ENCODE results near the gene MS4A18. TPM values are rescaled to one million over a fixed set of nuclear protein-coding genes. Genes with fewer than 3 reads are reported as not detected.

The MS4A18 gene
- polyA plus RNA-seq, 4 donors: 0.77 to 1.1 (median 0.97) TPM; not detected in 1

DNA sequence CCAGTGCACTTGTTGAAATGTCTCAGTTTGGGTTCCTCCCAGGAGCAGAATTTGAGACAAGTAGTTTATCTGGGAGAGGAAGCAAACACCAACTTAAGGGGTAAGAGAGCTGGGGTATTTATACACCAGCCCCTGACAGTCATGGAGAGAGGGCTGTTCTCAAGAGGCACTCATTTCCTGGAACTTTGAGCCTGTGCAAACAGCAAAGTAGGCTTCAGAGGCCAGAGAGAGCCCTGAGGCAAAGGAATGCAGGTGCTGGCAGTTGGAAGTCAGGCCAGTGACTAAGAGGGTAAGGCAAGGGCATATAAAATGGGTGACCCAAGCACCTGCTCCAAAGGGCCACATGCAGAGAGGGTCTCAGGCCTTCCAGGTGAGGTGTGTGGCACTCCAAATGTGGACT, 16.1 kb downstream of the MS4A18 start:
- H3K36me3 ChIP-seq (ENCODE audit: control insufficient read depth in 3 of 3, insufficient read depth in 2 of 3, low read depth in 1 of 3, low read length in 3 of 3): no peaks in the 10 kb centered on the region
- H3K4me1 ChIP-seq (ENCODE audit: control insufficient read depth in 3 of 3, insufficient read depth in 2 of 3, low read depth in 1 of 3, low read length in 2 of 3): peaks cover 0 to 14% (median 0%) of the 10 kb centered on the region in 3 donors
- no peak overlapping the region for H3K4me3 ChIP-seq (ENCODE audit: low read depth in 1 of 3, low read length in 3 of 3)
- DNase-seq (peak in 1 of 2 donors; percentile 33), FAIRE-seq (no peak)
- peak overlapping the region in 1 of 3 donors; percentile 52 for H3K27ac ChIP-seq (ENCODE audit: low read depth in 1 of 3, low read length in 2 of 3)
- H3K9me3 ChIP-seq (ENCODE audit: control insufficient read depth in 2 of 2, insufficient read depth in 1 of 2, low read depth in 1 of 2, low read length in 1 of 2): peaks cover 0 to 5% of the 10 kb centered on the region in 2 donors
- no peaks in the 10 kb centered on the region for H3K27me3 ChIP-seq (ENCODE audit: control insufficient read depth in 3 of 3, insufficient read depth in 3 of 3, low read length in 3 of 3)

DNA sequence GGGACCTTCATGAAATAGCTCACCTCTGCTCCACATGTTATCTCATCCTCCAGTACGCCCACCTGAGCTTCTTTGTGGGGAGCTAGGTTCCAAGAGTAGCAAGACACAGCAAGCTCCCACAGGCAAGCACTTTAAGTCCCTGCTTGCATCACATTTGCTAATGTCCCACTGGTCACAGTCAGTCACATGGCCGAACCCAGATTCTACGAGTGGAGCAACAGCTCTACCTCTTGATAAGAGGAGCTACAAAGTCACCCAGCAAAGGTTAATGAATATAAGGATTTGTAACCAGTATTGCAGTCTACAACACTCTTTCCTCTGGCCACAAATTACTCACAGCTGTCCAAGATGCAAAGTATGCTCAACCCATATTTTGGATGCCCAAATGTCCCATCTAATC, 16.9 kb downstream of the MS4A18 start:
- Histone ChIP-seq H3K36me3 (ENCODE audit: control insufficient read depth in 3 of 3, insufficient read depth in 2 of 3, low read depth in 1 of 3, low read length in 3 of 3) (no peaks in the 10 kb centered on the region), H3K27ac (ENCODE audit: low read depth in 1 of 3, low read length in 2 of 3) (peak overlapping the region in 1 of 3 donors; percentile 52), H3K27me3 (ENCODE audit: control insufficient read depth in 3 of 3, insufficient read depth in 3 of 3, low read length in 3 of 3) (no peaks in the 10 kb centered on the region), H3K4me1 (ENCODE audit: control insufficient read depth in 3 of 3, insufficient read depth in 2 of 3, low read depth in 1 of 3, low read length in 2 of 3) (peaks cover 0 to 14% (median 0%) of the 10 kb centered on the region in 3 donors), H3K4me3 (ENCODE audit: low read depth in 1 of 3, low read length in 3 of 3) (no peak overlapping the region), H3K9me3 (ENCODE audit: control insufficient read depth in 2 of 2, insufficient read depth in 1 of 2, low read depth in 1 of 2, low read length in 1 of 2) (peaks cover 0 to 5% of the 10 kb centered on the region in 2 donors)
- WGBS, 3 donors: 81 to 89% (median 86%) methylated on average over 3 of the region's 3 CpGs
- DNase-seq: peak in 1 of 2 donors; percentile 63
- no peak for FAIRE-seq

DNA sequence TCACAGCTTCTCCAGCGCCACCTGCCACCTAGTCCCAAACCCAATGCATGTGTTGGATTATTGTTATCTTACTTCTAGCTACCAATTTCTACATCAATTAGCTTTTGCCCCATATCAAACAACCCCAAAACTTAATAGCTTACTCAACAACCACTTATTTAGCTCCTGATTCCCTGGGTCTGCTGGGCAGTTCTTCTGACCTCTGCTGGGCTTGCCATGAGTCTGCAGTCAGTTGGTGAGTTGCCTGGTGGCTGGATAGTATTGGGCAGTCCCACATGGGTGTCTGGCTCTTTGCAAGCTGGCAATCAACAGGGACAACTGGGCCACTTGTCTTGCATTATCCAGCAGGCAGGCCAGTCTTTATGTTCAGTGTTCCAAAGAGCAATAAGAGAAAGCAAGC, 18.5 kb downstream of the MS4A18 start:
- H3K36me3 ChIP-seq (ENCODE audit: control insufficient read depth in 3 of 3, insufficient read depth in 2 of 3, low read depth in 1 of 3, low read length in 3 of 3): no peaks in the 10 kb centered on the region
- DNase-seq (peak; percentile 25 to 59), FAIRE-seq (no peak)
- WGBS, 3 donors: 21 to 80% (median 57%) methylated on average over 1 of the region's 1 CpG
- peaks cover 0 to 5% of the 10 kb centered on the region in 2 donors for H3K9me3 ChIP-seq (ENCODE audit: control insufficient read depth in 2 of 2, insufficient read depth in 1 of 2, low read depth in 1 of 2, low read length in 1 of 2)
- peaks cover 0 to 14% (median 0%) of the 10 kb centered on the region in 3 donors for H3K4me1 ChIP-seq (ENCODE audit: control insufficient read depth in 3 of 3, insufficient read depth in 2 of 3, low read depth in 1 of 3, low read length in 2 of 3)
- H3K4me3 ChIP-seq (ENCODE audit: low read depth in 1 of 3, low read length in 3 of 3): no peak overlapping the region
- H3K27ac ChIP-seq (ENCODE audit: low read depth in 1 of 3, low read length in 2 of 3): peak overlapping the region in 1 of 3 donors; percentile 52
- no peaks in the 10 kb centered on the region for H3K27me3 ChIP-seq (ENCODE audit: control insufficient read depth in 3 of 3, insufficient read depth in 3 of 3, low read length in 3 of 3)

DNA sequence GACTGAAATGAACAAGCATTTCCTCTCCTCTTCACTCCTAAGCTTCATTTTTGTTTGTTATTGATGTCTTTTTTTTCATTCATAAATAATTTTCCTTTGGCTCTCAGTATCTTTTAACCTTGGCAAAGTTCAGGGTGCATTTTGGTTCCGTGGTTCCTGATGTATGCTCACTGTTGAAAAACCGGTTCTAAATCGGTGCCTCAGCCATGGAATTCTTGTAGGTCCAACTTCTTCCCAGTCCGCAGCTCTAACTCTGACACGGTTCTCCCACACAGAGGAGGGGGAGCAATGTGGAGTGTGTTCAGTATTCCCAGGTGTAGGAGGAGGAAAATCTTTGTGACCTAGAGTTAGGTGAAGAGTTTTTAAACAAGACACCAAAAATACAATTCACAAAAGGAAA, 19.6 kb downstream of the MS4A18 start:
- DNase-seq (no peak), FAIRE-seq (no peak)
- H3K4me1 ChIP-seq (ENCODE audit: control insufficient read depth in 3 of 3, insufficient read depth in 2 of 3, low read depth in 1 of 3, low read length in 2 of 3): peaks cover 0 to 14% (median 0%) of the 10 kb centered on the region in 3 donors
- WGBS, 3 donors: 53 to 85% (median 68%) methylated on average over 5 of the region's 5 CpGs
- no peak overlapping the region for H3K27ac ChIP-seq (ENCODE audit: low read depth in 1 of 3, low read length in 2 of 3)
- H3K4me3 ChIP-seq (ENCODE audit: low read depth in 1 of 3, low read length in 3 of 3): no peak overlapping the region
- no peaks in the 10 kb centered on the region for H3K27me3 ChIP-seq (ENCODE audit: control insufficient read depth in 3 of 3, insufficient read depth in 3 of 3, low read length in 3 of 3)
- H3K36me3 ChIP-seq (ENCODE audit: control insufficient read depth in 3 of 3, insufficient read depth in 2 of 3, low read depth in 1 of 3, low read length in 3 of 3): no peaks in the 10 kb centered on the region
- H3K9me3 ChIP-seq (ENCODE audit: control insufficient read depth in 2 of 2, insufficient read depth in 1 of 2, low read depth in 1 of 2, low read length in 1 of 2): peaks cover 0 to 5% of the 10 kb centered on the region in 2 donors

DNA sequence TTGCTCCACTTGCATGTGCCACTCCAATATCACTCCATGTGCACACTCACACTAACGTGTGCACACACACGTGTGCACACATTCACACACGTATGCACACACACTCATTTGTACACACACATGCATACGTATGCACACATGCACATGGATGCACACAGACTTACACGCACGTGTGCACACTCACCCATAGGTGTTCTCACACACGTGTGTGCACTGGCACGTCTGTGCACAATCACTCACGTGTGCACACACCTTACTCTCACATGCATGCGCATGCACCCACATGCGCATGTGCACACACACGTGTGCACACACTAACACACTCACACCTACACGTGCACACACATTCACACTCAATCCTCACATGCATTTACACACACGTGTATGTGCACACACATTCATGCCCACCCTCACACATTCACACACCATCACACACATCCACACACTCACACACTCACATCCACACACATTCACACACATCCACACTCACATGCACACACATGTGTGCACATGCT, 22.9 kb downstream of the MS4A18 start:
- no peak for DNase-seq
- WGBS, 3 donors: 94 to 95% (median 95%) methylated on average over 14 of the region's 14 CpGs
- Histone ChIP-seq H3K4me1 (ENCODE audit: control insufficient read depth in 3 of 3, insufficient read depth in 2 of 3, low read depth in 1 of 3, low read length in 2 of 3) (no peaks in the 10 kb centered on the region), H3K4me3 (ENCODE audit: low read depth in 1 of 3, low read length in 3 of 3) (no peak overlapping the region), H3K36me3 (ENCODE audit: control insufficient read depth in 3 of 3, insufficient read depth in 2 of 3, low read depth in 1 of 3, low read length in 3 of 3) (no peaks in the 10 kb centered on the region), H3K27me3 (ENCODE audit: control insufficient read depth in 3 of 3, insufficient read depth in 3 of 3, low read length in 3 of 3) (peaks cover 0 to 3% (median 0%) of the 10 kb centered on the region in 3 donors), H3K9me3 (ENCODE audit: control insufficient read depth in 2 of 2, insufficient read depth in 1 of 2, low read depth in 1 of 2, low read length in 1 of 2) (no peaks in the 10 kb centered on the region), H3K27ac (ENCODE audit: low read depth in 1 of 3, low read length in 2 of 3) (no peak overlapping the region)
- no peak for FAIRE-seq

DNA sequence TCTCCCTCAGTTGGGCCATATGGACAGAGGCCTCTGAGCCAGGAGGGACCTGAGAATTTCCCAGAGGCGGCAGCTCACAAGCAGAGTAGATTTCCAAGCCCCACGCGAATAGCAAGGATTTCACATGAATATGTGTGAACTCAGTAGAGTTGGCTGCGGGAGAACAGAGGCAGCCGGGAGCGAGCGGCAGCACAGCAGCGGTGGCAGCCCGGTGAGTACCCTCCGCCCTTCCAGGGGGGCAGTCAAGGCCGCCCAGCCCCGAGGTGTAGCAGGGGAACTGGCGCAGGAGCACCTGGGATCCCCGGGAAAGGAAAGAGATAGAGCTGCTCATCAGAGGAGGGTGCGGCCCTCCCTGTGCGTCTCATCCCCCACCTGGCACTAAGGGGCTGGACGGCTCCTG, 23.7 kb downstream of the MS4A18 start:
- DNase-seq: no peak
- H3K27ac ChIP-seq (ENCODE audit: low read depth in 1 of 3, low read length in 2 of 3): no peak overlapping the region
- no peak overlapping the region for H3K4me3 ChIP-seq (ENCODE audit: low read depth in 1 of 3, low read length in 3 of 3)
- no peaks in the 10 kb centered on the region for H3K36me3 ChIP-seq (ENCODE audit: control insufficient read depth in 3 of 3, insufficient read depth in 2 of 3, low read depth in 1 of 3, low read length in 3 of 3)
- 88 to 89% (median 89%) methylated on average over 16 to 17 of the region's 17 CpGs for WGBS, 3 donors
- no peaks in the 10 kb centered on the region for H3K9me3 ChIP-seq (ENCODE audit: control insufficient read depth in 2 of 2, insufficient read depth in 1 of 2, low read depth in 1 of 2, low read length in 1 of 2)
- H3K4me1 ChIP-seq (ENCODE audit: control insufficient read depth in 3 of 3, insufficient read depth in 2 of 3, low read depth in 1 of 3, low read length in 2 of 3): no peaks in the 10 kb centered on the region
- H3K27me3 ChIP-seq (ENCODE audit: control insufficient read depth in 3 of 3, insufficient read depth in 3 of 3, low read length in 3 of 3): peaks cover 0 to 3% (median 0%) of the 10 kb centered on the region in 3 donors
- no peak for FAIRE-seq

DNA sequence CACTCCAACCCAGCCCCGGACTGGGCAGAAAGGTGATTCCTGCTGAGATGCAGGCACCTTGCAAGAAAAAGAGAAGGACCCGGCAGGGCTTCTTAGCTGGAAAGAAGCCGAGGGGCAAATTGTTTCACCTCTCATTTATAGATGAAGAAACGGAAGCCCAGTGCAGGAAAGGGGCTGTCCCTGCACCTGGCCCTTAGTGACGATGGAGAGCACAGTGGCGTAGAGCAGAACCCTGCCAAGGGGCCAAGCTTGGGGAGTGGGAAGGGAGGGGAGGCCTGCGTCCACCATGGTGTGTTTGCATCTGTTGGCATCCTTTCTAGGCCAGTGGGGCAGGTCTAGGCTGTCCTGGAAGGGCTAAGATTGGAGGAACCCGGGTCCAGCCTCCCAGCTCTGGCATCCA, 24.3 kb downstream of the MS4A18 start:
- H3K9me3 ChIP-seq (ENCODE audit: control insufficient read depth in 2 of 2, insufficient read depth in 1 of 2, low read depth in 1 of 2, low read length in 1 of 2): no peaks in the 10 kb centered on the region
- 76 to 81% (median 80%) methylated on average over 8 of the region's 8 CpGs for WGBS, 3 donors
- H3K4me3 ChIP-seq (ENCODE audit: low read depth in 1 of 3, low read length in 3 of 3): no peak overlapping the region
- FAIRE-seq (no peak), DNase-seq (no peak)
- no peak overlapping the region for H3K27ac ChIP-seq (ENCODE audit: low read depth in 1 of 3, low read length in 2 of 3)
- H3K27me3 ChIP-seq (ENCODE audit: control insufficient read depth in 3 of 3, insufficient read depth in 3 of 3, low read length in 3 of 3): peaks cover 0 to 6% (median 0%) of the 10 kb centered on the region in 3 donors
- no peaks in the 10 kb centered on the region for H3K36me3 ChIP-seq (ENCODE audit: control insufficient read depth in 3 of 3, insufficient read depth in 2 of 3, low read depth in 1 of 3, low read length in 3 of 3)
- peaks cover 0 to 2% (median 0%) of the 10 kb centered on the region in 3 donors for H3K4me1 ChIP-seq (ENCODE audit: control insufficient read depth in 3 of 3, insufficient read depth in 2 of 3, low read depth in 1 of 3, low read length in 2 of 3)

DNA sequence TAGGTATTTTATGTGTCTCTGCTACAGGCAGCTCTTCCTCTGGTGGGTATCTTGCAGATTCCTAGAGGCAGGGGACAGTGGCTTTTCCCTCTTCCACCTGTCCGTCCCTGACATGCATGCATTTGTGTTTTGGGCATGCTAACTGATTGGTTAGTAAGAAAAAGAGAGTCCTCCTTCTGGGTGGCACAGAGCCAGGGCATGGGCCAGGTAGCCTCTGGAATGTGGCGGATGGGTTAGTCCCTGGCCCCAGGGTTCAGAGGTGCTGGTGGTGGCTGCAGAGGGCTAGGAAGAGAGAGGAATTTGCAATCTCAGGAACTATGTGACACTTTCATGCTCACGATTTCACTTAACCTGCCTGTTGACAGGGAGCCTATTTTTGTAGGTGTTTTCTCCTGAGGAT, 26.4 kb downstream of the MS4A18 start:
- DNase-seq (no peak), FAIRE-seq (no peak)
- no peak overlapping the region for H3K27ac ChIP-seq (ENCODE audit: low read depth in 1 of 3, low read length in 2 of 3)
- no peaks in the 10 kb centered on the region for H3K9me3 ChIP-seq (ENCODE audit: control insufficient read depth in 2 of 2, insufficient read depth in 1 of 2, low read depth in 1 of 2, low read length in 1 of 2)
- no peak overlapping the region for H3K4me3 ChIP-seq (ENCODE audit: low read depth in 1 of 3, low read length in 3 of 3)
- no peaks in the 10 kb centered on the region for H3K36me3 ChIP-seq (ENCODE audit: control insufficient read depth in 3 of 3, insufficient read depth in 2 of 3, low read depth in 1 of 3, low read length in 3 of 3)
- peaks cover 0 to 2% (median 0%) of the 10 kb centered on the region in 3 donors for H3K4me1 ChIP-seq (ENCODE audit: control insufficient read depth in 3 of 3, insufficient read depth in 2 of 3, low read depth in 1 of 3, low read length in 2 of 3)
- peaks cover 0 to 6% (median 0%) of the 10 kb centered on the region in 3 donors for H3K27me3 ChIP-seq (ENCODE audit: control insufficient read depth in 3 of 3, insufficient read depth in 3 of 3, low read length in 3 of 3)
- 65 to 76% (median 70%) methylated on average over 3 of the region's 3 CpGs for WGBS, 3 donors

DNA sequence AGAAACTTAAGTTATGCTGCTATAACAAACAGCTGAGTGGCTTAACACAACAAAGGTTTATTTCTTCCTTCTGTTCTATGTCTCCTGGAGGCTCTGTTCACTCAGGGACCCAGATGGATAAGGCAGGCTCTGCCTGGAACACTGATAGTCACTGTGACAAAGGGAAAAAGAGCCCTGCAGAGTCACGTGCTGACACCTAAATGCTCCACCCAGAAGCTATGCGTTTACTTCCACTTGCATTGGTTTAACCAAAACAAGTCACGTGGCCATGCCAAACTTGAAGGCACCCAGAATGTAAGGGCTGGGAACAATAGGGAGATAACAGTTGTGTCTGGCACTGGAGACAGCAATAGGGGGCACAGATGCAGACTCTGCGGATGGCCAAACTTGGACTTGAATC, 28.8 kb downstream of the MS4A18 start:
- no peaks in the 10 kb centered on the region for H3K36me3 ChIP-seq (ENCODE audit: control insufficient read depth in 3 of 3, insufficient read depth in 2 of 3, low read depth in 1 of 3, low read length in 3 of 3)
- DNase-seq (peak; percentile 17 to 37), FAIRE-seq (no peak)
- peaks cover 0 to 4% (median 2%) of the 10 kb centered on the region in 3 donors for H3K4me1 ChIP-seq (ENCODE audit: control insufficient read depth in 3 of 3, insufficient read depth in 2 of 3, low read depth in 1 of 3, low read length in 2 of 3)
- H3K27ac ChIP-seq (ENCODE audit: low read depth in 1 of 3, low read length in 2 of 3): no peak overlapping the region
- H3K4me3 ChIP-seq (ENCODE audit: low read depth in 1 of 3, low read length in 3 of 3): no peak overlapping the region
- WGBS, 3 donors: 43 to 58% (median 44%) methylated on average over 4 of the region's 4 CpGs
- H3K9me3 ChIP-seq (ENCODE audit: control insufficient read depth in 2 of 2, insufficient read depth in 1 of 2, low read depth in 1 of 2, low read length in 1 of 2): peaks cover 0 to 2% of the 10 kb centered on the region in 2 donors
- H3K27me3 ChIP-seq (ENCODE audit: control insufficient read depth in 3 of 3, insufficient read depth in 3 of 3, low read length in 3 of 3): peaks cover 0 to 6% (median 0%) of the 10 kb centered on the region in 3 donors

All from small intestine (tissue), 7 donors.